Large intestine (tissue), 3 donors: ENCODE measurements around the gene GINS2. TPM values are rescaled to one million over a fixed set of nuclear protein-coding genes. Genes with fewer than 3 reads are reported as not detected.

ENCODE experiments used
- DNase-seq, 2 donors: peaks; one replicate each; pipeline versions ENCODE4 v3.0.0 to v3.0.0-alpha.2; 2013
- H3K27ac ChIP-seq: one replicate; pipeline ENCODE4 v1.5.1; 2013; ENCODE audit warnings: low read length
- H3K27me3 ChIP-seq: 2 replicates; pipeline ENCODE4 v1.6.1; 2013; ENCODE audit warnings: low read length; ENCODE audit not compliant: control insufficient read depth, insufficient read depth
- H3K36me3 ChIP-seq: 2 replicates; pipeline ENCODE4 v1.6.1; 2013; ENCODE audit warnings: low read length; ENCODE audit not compliant: control insufficient read depth, insufficient read depth
- H3K4me1 ChIP-seq: one replicate; pipeline ENCODE4 v1.6.1; 2013; ENCODE audit warnings: low read length; ENCODE audit not compliant: control insufficient read depth, insufficient read depth
- H3K4me3 ChIP-seq: one replicate; pipeline ENCODE4 v1.5.1; 2013; ENCODE audit warnings: low read length
- H3K9me3 ChIP-seq: one replicate; pipeline ENCODE4 v1.6.1; 2013; ENCODE audit warnings: mild to moderate bottlenecking, low read depth, low read length, moderate library complexity; ENCODE audit not compliant: control insufficient read depth
- WGBS: methylation state at CpG from one replicate; pipeline ENCODE4 v1.1.5; 2013; ENCODE audit warnings: low lambda C conversion rate; ENCODE audit not compliant: insufficient coverage; 5-methylcytosine and 5-hydroxymethylcytosine counted together
- polyA plus RNA-seq: library from polyadenylated mRNA; unstranded; fragments of 120-200 nt; gene quantifications from one replicate; pipeline ENCODE4 v1.2.1, GENCODE V29; 2013

Gene GINS2
- polyA plus RNA-seq, 1 donor = 10.2 TPM

- Histone ChIP-seq H3K4me1 (no peaks in the 10 kb centered on the region), H3K36me3 (no peaks in the 10 kb centered on the region), H3K9me3 (peaks cover 8% of the 10 kb centered on the region), H3K27ac (no peak overlapping the region), H3K27me3 (peaks cover 5% of the 10 kb centered on the region), H3K4me3 (no peak overlapping the region)
- WGBS = no CpG with 5 or more reads among the region's 16 CpGs
- DNase-seq = no peak
These were observed 18.9 kb upstream of the GINS2 start for GRCh38 chr16:85707528-85708095.

- no CpG with 5 or more reads among the region's 11 CpGs for WGBS
- peaks cover 6% of the 10 kb centered on the region for H3K9me3 ChIP-seq
- peaks cover 3% of the 10 kb centered on the region for H3K27me3 ChIP-seq
- H3K36me3 ChIP-seq = no peaks in the 10 kb centered on the region
- DNase-seq = no peak
- no peak overlapping the region for H3K4me3 ChIP-seq
- H3K4me1 ChIP-seq = no peaks in the 10 kb centered on the region
- H3K27ac ChIP-seq = no peak overlapping the region
These were observed 17.8 kb upstream of the GINS2 start for GRCh38 chr16:85706449-85707034.

GRCh38 chr16:85704900-85705846 is 16.4 kb upstream of the GINS2 start:
- Histone ChIP-seq H3K27ac (no peak overlapping the region), H3K4me1 (no peaks in the 10 kb centered on the region), H3K27me3 (peaks cover 3% of the 10 kb centered on the region), H3K36me3 (no peaks in the 10 kb centered on the region), H3K9me3 (peaks cover 6% of the 10 kb centered on the region), H3K4me3 (no peak overlapping the region)
- no CpG with 5 or more reads among the region's 20 CpGs for WGBS
- no peak for DNase-seq

DNA sequence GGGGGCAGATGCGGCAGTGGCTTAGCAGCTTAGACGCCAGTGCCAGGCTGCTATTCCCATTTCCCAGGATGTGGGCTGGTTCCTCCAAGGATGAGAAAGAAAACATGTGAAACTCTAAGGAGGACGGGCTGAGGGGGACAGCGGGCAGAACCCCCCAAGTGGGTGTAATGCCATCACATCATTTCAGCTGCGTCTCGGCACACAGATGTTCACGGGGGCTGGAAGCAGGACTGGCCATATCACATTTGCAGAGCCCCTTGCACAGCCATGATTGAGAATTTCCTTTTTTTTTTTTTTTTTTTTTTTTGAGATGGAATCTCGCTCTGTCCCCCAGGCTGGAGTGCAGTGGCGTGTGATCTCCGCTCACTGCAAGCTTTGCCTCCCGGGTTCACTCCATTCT is 15.3 kb upstream of the GINS2 start:
- Histone ChIP-seq H3K9me3 (no peaks in the 10 kb centered on the region), H3K4me3 (no peak overlapping the region), H3K36me3 (no peaks in the 10 kb centered on the region), H3K27me3 (no peaks in the 10 kb centered on the region), H3K4me1 (peaks cover 4% of the 10 kb centered on the region), H3K27ac (no peak overlapping the region)
- DNase-seq = no peak
- no CpG with 5 or more reads among the region's 11 CpGs for whole genome bisulfite sequencing

GRCh38 chr16:85699628-85700027 is 10.9 kb upstream of the GINS2 start:
- peak in 1 of 2 donors; percentile 31 for DNase-seq
- no CpG with 5 or more reads among the region's 7 CpGs for WGBS
- H3K36me3 ChIP-seq = no peaks in the 10 kb centered on the region
- no peak overlapping the region for H3K27ac ChIP-seq
- no peaks in the 10 kb centered on the region for H3K27me3 ChIP-seq
- H3K4me1 ChIP-seq = peaks cover 9% of the 10 kb centered on the region
- no peak overlapping the region for H3K4me3 ChIP-seq
- H3K9me3 ChIP-seq = peaks cover 2% of the 10 kb centered on the region

DNA sequence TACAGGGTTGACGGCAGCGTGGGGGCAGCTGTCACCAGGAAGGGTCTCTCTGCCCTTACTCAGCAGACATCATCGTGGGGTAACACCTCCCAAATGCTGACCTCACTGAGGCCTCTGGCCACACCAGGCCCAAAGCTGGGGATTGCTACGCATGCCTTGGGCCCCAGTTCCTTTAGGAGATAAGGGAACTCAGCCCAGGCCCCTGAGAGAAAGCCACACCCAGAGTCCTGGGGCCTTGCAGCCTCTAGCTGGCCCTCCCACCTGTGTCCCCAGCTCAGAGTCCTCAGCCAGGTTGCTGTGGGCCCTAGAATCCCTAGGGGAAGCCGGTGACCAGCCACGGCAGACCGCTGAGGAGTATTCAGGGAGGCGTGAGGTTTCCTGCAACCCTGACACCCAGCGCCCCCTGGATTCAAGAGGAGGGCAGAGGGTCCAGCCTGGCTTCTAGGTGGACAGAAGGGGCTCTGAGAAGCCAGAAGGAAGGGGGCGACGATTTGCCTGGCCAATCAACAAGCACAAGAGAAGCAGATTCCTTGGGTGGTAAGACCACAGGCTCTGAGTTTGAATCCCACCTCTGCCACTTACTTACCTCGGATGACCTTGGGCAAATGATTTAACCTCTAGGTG is 10.3 kb upstream of the GINS2 start:
- Histone ChIP-seq H3K36me3 (no peaks in the 10 kb centered on the region), H3K9me3 (peaks cover 2% of the 10 kb centered on the region), H3K4me3 (no peak overlapping the region), H3K27ac (no peak overlapping the region), H3K4me1 (peaks cover 9% of the 10 kb centered on the region), H3K27me3 (no peaks in the 10 kb centered on the region)
- DNase-seq = peak; percentile 48 to 68
- no CpG with 5 or more reads among the region's 12 CpGs for WGBS

DNA sequence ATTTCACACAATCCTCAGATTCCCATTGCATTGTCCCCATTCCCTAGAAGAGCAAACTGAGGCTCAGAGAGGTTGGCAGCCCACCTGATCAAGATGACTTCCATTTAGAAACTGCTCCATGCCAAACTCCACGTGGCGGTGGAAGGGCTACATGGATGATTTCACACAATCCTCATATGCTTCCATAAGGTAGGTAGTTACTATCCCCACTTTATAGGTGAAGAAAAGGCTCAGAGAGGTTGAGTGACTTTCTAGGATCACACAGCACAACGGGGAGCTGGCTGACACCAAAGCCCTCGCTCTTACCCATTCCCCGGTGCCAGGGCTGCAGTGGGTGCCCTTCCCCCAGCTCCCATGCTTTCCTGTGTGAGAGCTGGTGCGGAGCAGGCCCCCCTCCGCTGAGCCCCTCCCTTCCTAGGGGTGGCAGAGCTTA is 9.7 kb upstream of the GINS2 start:
- Histone ChIP-seq H3K27ac (no peak overlapping the region), H3K4me1 (peaks cover 9% of the 10 kb centered on the region)
- no CpG with 5 or more reads among the region's 7 CpGs for WGBS

DNA sequence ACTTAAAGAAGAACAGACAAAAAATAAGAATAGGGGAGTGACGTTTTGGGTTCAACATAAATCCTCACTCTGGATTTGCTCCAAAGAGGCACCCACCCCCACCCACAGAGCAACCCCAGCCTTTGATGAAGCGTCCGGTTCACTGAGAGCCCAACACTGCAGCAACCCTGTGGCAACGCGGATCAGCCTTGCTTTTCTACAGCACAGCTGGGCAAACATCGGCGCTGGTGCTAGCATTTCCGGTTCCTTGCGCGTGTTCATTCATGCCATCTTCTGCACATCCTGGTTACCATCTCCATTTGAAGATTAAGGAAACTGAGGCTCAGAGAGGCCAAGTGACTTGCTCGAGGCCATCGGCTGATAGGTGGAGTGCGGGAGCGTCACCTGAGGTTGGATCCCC is 8.7 kb upstream of the GINS2 start:
- WGBS = 60% methylated on average over 1 of the region's 14 CpGs
- DNase-seq = no peak
- H3K27me3 ChIP-seq = no peaks in the 10 kb centered on the region

More for the DNA sequence above, 9.7 kb upstream of the GINS2 start:
- Histone ChIP-seq H3K4me3 (no peak overlapping the region), H3K9me3 (peaks cover 2% of the 10 kb centered on the region), H3K36me3 (no peaks in the 10 kb centered on the region), H3K27me3 (no peaks in the 10 kb centered on the region)
- DNase-seq = no peak

DNA sequence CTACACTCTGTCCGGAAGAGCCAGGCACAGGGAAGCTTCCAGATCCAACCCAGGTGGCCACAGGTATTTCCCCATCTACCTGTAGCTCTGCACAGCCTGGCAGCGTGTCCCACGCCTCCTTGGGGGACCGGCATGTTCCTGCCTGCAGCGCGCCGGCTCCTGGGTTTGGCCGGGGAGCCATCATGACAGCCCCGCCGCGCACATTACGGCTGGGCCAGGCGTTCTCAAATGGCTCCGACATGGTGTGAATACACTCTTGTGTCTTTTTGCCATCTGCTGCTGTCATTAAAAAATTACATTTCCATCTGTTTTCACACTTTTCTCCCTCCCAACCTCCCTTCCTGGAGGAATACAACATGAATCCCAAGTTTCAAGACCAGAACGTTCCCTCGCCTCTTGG is 8.0 kb upstream of the GINS2 start:
- Histone ChIP-seq H3K4me3 (no peak overlapping the region), H3K36me3 (no peaks in the 10 kb centered on the region), H3K9me3 (peaks cover 2% of the 10 kb centered on the region), H3K27ac (no peak overlapping the region), H3K27me3 (no peaks in the 10 kb centered on the region), H3K4me1 (peaks cover 9% of the 10 kb centered on the region)
- no peak for DNase-seq
- WGBS = 92% methylated on average over 2 of the region's 16 CpGs

More for the DNA sequence above, 8.7 kb upstream of the GINS2 start:
- no peak overlapping the region for H3K27ac ChIP-seq
- no peaks in the 10 kb centered on the region for H3K36me3 ChIP-seq
- H3K9me3 ChIP-seq = peaks cover 2% of the 10 kb centered on the region
- H3K4me1 ChIP-seq = peaks cover 9% of the 10 kb centered on the region
- H3K4me3 ChIP-seq = no peak overlapping the region
